Measurements from ENCODE around the gene MT1M. TPM values are rescaled to one million over a fixed set of nuclear protein-coding genes. Genes with fewer than 3 reads are reported as not detected.
A peak's percentile ranks its signal among the peaks of the same experiment; 100 is the strongest.

MT1M gene
- total RNA-seq (ENCODE audit: insufficient read depth, low replicate concordance): not detected

DNA sequence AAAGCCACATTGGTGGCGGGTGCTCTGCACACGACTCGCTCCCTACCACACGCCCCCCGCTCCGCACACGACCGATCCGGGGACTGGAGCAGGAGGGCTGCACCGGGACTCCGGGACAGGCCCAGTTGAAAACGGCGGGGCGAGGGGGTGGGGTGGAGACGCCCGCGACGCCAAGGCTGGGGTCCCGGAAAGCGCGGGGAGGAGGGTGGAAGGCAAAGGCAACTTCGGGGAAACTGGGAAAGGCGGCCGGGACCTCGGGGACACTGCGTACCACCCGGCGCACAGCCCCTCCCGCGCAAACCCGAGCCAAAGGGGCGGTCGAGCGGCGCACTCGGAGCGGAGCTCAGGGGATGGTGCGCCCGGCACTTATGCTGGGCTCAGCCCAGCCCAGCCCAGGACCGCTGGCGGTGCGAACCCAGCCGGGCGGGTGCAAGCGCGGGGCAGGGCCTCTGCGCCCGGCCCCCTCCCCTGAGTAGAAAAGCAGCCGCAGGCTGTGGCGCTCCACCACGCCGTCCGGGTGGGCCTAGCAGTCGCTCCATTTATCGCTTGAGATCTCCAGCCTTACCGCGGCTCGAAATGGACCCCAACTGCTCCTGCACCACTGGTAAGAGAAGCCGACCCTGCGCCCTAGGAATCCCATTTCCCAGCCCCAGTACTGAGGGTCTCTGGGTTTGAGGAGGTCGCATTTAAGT is at the start of gene MT1M:
TSS of gene MT1M (plus strand) at position 504 of the 692 bp plus-strand sequence. CDS start at position 577, 73 bp downstream.
- no peak for DNase-seq (ENCODE audit: low spot score)

DNA sequence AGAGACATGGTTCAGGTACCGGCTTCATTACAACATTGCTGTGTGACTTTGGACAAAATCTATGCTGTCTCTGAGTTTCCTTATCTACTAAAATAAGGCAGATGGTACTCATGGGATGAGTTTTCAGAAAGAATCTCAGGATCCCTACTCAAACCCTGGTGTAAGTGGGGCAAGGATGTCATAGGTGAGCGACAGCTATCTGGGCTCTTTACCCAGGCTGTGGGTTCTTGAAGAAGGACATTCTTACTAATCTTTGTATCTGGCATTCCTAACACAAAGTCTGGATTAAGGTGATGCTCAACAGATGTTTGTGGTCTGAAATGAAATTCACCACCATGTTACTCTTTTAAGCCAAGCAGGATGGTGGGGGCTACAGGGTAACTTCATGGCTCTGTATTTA is 49.5 kb upstream of the MT1M start:
- DNase-seq (ENCODE audit: low spot score): peak; percentile 20

DNA sequence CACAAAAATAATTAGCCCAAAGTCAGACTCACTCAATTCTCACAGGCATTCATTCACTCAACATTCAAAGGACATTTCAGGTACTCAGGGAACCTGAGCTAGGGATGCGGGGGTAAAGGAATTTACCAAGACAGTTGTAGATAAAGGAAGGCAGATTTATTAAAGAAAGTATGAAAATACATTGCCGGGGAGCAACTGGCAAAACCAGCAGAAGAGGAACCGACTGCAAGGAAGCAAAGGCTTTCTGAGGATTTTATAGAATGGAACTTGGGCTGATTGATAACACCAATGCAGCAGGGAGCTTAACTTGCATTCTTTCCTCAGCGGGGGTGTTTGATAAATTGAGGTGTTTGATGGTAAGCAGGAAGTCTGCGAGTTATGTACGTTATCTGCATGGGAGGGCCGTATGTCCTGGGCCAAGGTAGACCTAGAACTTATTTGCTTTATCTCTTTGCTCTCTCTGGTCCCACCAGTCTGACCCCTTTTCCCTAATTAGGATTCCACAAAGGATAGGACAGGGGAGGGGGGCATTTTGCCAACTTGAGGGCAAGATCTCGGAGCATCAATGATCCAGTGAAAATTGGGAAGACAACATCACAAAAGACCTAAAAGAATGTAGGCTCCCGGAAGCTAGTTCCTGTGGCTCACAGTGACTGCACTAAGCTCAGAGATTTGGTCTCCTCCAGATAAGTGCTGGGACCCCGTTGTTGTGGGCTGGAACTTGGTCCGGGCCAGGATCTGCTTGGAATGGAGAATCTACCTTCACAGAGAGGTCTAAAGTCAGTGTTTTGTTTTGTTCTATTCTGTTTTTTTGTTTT is 48.9 kb upstream of the MT1M start:
- no peak for DNase-seq (ENCODE audit: low spot score)

DNA sequence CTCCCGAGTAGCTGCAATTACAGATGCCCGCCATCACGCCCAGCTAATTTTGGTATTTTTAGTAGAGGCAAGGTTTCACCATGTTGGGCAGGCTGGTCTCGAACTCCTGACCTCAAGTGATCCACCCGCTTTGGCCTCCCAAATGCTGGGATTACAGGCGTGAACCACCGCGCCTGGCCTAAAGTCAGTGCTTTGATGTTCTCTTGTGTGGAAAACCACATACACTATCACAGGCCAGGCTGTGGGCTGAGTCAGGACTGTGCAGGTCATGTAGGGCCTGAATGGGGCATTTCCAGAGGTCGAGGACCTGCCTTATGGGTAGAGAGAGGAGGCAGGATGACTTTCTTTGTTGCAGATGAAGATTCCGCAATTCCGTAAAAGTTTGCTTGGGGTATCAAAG is 48.2 kb upstream of the MT1M start:
- DNase-seq (ENCODE audit: low spot score): no peak

DNA sequence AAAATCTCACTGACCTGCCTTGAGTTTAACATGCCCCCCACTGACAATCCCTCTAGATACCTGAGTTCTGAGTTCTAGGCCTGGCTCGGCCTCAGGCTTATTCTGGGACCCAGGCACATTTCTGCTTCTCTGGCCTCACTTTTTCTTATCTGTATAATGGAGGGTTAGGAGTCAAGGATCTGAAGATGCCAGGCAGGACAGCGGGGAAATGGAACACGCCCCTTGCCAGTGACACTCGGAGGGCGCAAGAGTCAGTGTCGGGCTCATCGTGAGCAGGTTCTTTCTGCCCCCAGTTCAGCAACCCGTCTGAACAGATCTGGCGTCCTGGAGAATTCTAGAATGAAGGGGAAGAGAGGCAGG is 43.7 kb upstream of the MT1M start:
- no peak for DNase-seq (ENCODE audit: low spot score)

DNA sequence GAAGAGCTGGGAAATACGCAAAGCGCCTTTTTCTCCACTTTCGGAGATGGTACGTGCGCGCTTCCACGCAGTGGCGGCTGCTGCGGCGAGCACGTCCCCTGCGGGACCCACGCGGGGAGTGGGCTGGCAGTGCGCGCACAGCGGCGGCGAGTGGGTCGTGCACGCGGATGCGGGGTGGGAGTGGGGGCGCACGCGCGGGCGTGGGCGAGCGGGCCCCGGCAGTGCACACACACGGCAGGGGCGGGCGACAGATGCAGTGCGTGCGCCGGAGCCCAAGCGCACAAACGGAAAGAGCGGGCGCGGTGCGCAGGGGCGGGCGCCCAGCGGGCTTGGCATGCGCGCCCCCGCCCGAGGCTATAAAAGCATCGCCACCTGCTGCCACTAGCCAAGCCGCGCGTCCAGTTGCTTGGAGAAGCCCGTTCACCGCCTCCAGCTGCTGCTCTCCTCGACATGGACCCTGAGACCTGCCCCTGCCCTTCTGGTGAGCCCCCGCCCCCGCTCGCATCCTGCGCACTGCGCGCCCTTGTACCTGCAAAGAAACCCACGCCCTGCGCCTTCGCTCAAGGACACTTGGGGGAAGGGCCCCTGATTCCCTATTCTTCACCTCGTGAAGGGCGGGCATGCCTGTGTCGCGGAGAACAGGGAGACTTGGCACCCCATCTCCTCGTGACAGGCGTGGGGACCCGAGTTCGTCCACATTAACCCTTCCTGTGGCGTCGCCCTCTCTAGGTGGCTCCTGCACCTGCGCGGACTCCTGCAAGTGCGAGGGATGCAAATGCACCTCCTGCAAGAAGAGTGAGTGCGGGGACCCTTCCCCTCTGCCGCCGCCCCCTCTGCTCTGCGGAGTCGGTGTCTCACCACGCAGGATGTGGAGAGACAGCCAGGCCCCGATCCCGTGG is 43.1 kb upstream of the MT1M start, which contains the start of gene MT3:
TSS of gene MT3 (plus strand) at position 388 of the 899 bp plus-strand sequence. CDS start at position 451, 63 bp downstream.
- DNase-seq (ENCODE audit: low spot score): no peak

DNA sequence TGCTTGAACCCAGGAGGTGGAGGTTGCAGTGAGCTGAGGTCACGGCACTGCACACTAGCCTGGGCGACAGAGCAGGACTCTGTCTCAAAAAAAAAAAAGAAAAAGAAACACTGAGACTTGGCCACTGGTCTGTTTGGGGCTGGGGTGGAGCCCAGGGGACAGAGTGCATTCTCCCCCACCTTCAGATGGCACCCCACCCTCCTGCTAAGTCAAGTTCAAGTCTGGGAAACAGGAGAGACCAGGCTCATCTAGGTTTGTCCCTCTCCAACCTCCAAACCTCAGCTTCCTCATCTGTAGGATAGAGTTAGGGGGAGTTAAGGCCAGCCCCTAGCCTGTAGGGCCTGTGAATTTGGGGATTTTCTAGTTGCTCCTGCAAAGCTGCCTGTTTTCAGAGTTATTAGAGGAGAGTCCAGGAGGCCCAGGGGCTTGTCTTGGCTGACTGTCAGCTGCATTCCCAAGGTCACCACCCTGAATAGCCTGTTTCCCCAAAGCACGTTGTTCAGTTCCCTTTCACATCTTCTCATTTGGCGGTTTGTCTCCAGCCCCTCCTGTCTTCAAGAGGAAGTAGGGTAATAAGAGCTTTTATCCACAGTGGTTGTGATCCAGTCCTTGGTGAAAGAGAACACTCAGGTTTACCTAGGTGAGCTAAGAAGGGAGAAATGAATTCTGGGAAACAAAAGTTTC is 40.9 kb upstream of the MT1M start:
- DNase-seq (ENCODE audit: low spot score): peak; percentile 20

DNA sequence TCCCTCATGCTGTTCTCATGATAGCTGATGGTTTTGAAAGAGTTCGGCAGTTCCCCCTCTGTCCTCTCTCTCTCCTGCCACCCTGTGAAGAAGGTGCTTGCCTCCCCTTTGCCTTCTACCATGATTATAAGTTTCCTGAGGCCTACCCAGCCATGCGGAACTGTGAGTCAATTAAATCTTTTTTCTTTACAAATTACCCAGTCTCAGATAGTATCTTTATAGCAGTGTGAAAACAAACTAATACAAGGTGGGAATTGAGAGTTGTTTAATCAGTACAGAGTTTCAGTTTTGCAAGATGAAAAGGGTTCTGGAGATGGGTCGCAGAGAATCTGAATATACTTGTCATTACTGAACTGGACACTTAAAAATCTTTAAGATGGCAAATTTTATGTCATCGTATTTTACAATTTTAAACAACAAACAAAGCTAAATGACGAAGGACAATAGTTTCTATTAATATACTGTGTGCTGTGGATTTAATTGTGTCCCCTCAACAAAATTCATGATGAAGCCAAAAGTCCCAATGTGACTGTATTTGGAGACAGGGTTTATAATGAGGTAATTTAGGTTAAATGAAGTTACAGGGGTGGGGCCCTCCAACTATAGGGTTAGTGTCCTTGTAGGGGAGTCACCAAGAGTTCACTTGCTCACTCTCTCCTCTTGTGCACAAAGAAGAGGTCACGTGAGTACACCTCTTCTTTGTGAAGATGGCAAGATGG is 38.7 kb upstream of the MT1M start:
- DNase-seq (ENCODE audit: low spot score): no peak

DNA sequence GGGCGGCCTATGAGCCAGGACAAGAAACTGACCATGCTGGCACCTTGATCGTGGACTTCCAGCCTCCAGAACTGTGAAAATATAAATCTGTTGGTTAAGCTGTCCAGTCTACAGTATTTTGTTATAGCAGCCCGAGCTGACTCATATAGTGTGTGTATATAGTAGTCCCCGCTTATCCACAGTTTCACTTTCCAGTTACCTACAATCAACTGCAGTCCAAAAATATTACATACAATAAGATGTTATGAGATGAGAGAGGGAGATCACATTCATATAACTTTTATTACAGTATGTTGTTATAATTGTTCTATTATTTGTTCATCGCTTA is 38.2 kb upstream of the MT1M start:
- no peak for DNase-seq (ENCODE audit: low spot score)

DNA sequence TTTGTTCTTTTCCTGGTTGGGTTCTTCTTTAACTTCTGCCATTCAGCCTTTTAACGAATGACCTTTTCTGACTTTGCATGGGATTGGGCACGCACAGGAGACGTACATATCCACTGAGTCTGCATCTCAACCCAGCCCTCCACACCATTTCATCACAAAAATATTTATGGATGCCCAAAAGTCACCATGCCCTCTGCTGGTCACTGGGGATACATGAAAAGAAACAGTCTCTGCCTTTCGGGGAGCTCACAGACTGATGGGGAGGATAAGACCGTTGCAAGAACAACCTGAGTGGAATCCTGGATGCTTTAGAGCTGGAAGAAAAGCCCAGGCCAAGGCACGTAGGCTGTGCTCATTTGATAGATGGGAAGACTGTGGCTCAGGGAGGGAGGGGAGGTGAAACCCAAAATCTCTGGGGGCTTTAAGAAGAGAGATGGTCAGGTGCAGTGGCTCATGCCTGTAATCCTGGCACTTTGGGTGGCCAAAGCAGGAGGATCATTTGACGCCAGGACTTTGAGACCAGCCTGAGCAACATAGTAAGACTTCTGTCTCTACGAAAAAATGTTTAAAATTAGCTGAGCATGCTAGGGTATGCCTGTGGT is 32.0 kb upstream of the MT1M start:
- peak; percentile 61 for DNase-seq (ENCODE audit: low spot score)

DNA sequence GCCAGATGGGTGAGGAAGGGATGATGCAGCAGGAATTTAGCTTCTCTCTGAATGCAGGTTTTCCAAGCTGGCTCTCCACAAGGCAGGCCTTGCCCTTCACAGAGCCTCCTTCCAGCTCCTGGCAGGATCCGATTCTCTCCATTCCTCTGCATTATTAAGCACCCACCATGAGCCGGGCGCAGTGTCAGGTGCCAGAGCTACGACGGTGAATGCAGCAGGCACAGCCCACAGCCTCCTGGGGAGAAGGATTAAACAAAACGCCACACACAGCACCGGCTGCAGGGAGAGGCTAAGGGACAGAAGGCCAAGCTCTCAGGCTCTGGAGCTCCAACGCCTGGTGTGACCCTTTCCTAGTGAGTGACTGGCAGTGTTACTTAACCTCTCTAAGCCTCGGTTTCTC is 31.1 kb upstream of the MT1M start:
- DNase-seq (ENCODE audit: low spot score): no peak

DNA sequence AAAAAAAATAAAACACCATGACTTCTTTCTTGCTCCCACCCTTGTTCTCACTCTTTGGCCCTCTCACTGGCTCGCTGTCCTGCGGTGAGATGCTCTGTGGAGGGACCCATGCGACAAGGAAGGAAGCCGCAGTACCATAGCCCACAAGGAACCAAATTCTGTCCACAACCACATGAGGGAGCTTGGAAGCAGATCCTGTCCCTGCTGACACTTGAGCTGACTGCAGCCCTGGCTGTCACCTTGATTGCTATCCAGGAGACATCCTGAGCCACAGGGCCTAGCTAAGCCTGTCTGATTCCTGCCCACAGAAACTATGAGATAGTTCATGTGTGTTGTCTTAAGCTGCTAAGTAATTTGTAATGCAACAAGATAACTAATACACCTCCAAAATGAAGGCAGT is 28.9 kb upstream of the MT1M start:
- DNase-seq (ENCODE audit: low spot score): no peak

DNA sequence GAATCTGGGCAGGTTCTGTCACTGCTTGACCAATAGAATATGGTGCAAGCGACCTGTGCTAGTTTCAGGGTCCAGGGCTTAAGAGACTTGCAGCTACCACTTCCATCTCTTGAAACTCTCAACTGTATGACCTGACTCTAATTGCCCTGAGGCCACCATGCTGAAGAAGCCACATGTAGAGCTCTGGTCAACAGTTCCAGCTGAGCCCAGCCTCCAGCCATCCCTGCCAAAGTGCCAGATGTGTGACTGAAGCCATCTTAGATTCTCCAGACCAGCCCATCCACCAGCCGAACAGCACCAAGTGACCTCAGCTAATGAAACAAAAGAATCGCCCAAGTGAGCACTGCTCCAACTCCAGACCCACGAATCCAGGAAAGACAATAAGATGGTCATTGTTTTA is 27.5 kb upstream of the MT1M start:
- DNase-seq (ENCODE audit: low spot score): no peak

DNA sequence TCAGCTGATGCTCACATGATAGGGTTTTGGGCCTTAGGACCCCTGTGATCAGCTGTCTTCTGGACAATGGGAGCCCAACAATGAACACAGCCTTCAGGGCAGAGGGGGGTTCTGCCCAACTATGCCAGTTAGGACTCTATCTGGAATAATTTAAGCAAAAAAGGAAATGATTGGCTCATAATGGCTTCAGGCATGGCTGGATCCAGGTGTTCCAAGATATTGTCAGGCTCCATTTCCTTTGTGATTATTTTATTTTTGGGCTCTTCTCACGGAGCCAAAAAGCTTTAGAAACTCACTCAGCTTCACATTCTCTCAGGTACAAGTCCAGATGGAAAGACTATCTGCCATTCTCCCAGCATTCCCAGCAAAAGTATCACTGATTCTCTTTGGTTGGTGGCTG is 27.0 kb upstream of the MT1M start:
- DNase-seq (ENCODE audit: low spot score): no peak

DNA sequence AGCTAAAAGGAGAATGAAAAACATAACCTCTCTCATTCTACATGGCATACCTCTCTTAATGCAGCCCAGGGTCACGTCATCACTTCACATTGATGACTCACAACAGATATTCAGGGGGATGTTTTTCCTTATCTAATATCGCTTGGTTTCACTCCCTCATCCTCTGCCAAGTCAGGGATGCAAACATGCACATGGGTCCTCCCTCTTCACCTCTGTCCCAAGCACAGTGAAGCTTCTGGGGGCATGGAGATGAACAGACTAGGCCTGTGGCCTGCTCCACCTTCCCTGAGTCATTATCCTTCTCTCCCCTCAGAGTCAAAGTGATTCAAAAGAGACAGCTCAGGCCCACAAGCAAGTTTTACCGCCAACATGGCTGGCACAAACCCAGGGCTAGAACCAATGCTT is 26.4 kb upstream of the MT1M start:
- DNase-seq (ENCODE audit: low spot score): peak; percentile 66

DNA sequence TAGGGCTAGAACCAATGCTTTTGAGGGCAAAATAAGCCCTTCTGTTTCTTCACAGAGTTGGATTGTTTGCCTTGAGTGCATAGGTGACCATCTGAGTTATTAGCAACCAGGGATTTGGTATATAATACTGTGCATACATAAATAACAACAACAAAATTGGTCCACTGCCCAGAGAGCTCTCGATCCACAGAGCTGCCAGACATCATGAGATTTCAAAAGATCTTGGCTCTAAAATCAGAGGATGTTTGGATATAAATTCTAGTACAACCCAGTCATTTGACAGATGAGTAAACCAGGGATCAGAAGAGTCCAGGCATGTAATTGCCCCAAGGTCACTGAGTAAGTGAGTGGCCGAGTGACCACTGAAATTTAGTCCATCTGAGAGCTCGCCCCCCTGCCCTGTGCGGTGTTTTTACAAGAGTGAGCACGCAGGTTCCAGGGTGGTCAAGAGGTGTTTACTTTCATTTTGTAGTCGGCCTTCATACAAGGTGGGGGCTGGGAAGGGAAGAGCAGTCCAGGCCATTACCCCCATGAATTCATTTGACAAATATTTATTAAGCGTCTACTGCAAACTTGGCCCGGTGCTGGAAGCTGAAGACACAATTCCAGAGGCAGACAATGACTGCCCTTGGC is 25.9 kb upstream of the MT1M start:
- DNase-seq (ENCODE audit: low spot score): peak; percentile 77

DNA sequence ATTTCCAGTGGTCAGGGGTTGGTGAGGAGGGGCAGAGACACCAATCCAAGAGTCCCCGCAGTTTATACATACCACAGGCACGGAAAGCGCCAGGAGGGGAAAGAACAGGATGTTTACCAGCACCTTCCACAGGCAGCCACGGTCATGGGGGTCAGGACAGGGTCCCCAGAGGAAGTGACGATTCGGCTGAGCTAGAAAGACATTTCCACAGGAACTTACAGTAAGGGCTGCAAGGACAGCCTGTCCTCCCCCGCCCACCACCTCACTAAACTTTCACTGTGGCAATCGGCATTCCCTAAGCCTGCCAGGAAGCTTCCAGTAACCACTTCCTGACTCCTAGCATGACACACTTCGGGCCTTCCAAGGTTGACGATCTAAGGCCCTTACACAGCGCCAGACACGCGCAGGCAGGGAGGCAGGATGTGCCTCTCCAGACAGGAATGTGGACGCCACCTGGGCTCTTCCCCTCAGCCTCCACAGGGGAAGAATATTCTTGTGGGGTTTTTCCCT is 25.3 kb upstream of the MT1M start:
- DNase-seq (ENCODE audit: low spot score): peak; percentile 61

DNA sequence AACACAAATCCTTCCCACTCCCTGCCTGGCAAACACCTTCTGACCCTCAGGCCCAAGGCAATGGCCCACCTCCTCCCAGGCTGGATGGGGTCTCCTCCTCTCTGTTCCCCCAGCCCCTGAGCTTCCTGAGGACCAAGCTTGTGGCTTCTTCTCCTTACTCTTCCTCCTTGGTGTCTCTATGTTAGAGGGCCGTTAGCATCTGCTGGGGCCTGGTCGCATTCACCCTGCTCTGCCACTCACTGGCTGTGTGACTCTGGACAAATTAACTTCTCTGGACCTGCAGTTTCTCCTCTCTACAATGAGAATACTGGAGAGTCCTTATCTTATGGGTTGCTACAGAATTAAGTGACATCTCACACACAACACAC is 24.8 kb upstream of the MT1M start:
- DNase-seq (ENCODE audit: low spot score): peak; percentile 25

DNA sequence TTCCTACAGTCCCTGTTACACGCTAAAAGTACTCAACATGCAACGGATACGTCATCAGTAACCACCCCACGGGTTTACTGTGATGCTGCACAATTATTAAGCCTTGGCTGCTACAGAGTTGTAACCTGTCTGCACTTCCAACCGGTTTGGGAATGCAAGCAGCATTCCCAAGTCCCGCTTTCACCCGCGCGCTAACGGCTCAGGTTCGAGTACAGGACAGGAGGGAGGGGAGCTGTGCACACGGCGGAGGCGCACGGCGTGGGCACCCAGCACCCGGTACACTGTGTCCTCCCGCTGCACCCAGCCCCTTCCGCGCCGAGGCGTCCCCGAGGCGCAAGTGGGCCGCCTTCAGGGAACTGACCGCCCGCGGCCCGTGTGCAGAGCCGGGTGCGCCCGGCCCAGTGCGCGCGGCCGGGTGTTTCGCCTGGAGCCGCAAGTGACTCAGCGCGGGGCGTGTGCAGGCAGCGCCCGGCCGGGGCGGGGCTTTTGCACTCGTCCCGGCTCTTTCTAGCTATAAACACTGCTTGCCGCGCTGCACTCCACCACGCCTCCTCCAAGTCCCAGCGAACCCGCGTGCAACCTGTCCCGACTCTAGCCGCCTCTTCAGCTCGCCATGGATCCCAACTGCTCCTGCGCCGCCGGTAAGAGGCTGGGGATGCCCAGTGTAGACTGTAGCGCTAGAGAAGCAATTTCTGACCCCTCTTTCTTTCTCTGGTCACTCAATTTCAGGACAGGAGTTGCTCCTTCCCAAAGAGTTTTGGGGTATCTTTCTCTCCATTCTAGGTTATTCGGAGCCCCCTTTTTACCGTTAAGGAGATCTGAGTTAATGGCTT is 24.2 kb upstream of the MT1M start, which contains the start of gene MT2A:
TSS of gene MT2A (plus strand) at position 542 of the 833 bp plus-strand sequence. CDS start at position 614, 72 bp downstream.
- peak; percentile 97 for DNase-seq (ENCODE audit: low spot score)
